GM12865 (cell line): ENCODE results near the gene TAF5L.
A peak's percentile ranks its signal among the peaks of the same experiment; 100 is the strongest.

Experiments
- DNase-seq: peaks from one replicate; pipeline ENCODE4 v3.0.0; 2010; ENCODE audit warnings: low read depth
- H3K4me3 ChIP-seq: 2 replicates; pipeline ENCODE4 v1.5.1; 2011; ENCODE audit warnings: mild to moderate bottlenecking, low read depth, low read length, control low read depth
- TF ChIP-seq, protein P1 (sequence below): IDR thresholded peaks from 2 replicates; pipeline ENCODE4 v1.5.1; 2011; ENCODE audit warnings: low read length, control low read depth, low read depth, inconsistent platforms; ENCODE audit not compliant: insufficient read depth; ENCODE audit errors: missing control alignments

Gene TAF5L

DNA sequence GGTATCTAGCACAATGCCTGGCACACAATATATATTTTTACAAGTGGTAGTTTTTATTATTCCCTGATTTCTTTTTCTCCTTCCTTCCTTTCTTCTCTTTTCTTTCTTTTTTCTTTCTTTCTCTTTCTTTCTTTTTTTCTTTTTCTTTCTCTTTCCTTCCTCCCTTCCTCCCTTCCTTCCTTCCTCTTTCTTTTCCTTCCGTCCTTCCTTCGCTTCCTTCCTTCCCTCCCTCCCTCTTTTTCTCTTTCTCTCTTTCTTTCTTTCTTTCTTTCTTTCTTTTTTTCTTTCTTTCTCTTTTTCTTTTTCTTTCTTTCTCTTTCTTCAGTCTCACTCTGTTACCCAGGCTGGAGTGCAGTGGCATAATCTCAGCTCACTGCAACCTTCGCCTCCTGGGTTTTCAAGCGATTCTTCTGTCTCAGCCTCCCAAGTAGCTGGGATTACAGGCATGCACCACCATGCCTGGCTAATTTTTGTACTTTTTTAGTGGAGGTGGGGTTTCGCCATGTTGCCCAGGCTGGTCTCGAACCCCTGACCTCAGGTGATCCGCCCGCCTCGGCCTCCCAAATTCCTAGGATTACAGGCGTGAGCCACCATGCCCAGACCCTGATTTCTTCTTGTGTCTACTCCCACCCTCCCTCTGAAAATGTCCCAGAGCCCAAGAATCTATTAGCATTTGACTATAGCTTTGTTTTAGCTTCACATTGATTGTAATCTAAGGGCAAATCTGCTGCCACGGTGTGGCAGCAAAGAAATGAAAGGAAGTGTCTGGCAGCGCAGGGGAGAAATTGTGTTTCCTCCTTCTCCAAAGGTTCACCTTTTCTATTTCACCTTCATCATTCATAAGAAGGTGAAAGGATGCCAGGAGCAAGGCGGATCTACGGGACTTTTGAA is 47.5 kb downstream of the TAF5L start:
- H3K4me3 ChIP-seq: peak overlapping the region; percentile 16; the same call in 1 of the 2 replicates
- TF ChIP-seq, protein P1, sequence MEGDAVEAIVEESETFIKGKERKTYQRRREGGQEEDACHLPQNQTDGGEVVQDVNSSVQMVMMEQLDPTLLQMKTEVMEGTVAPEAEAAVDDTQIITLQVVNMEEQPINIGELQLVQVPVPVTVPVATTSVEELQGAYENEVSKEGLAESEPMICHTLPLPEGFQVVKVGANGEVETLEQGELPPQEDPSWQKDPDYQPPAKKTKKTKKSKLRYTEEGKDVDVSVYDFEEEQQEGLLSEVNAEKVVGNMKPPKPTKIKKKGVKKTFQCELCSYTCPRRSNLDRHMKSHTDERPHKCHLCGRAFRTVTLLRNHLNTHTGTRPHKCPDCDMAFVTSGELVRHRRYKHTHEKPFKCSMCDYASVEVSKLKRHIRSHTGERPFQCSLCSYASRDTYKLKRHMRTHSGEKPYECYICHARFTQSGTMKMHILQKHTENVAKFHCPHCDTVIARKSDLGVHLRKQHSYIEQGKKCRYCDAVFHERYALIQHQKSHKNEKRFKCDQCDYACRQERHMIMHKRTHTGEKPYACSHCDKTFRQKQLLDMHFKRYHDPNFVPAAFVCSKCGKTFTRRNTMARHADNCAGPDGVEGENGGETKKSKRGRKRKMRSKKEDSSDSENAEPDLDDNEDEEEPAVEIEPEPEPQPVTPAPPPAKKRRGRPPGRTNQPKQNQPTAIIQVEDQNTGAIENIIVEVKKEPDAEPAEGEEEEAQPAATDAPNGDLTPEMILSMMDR: no peak
- no peak for DNase-seq

DNA sequence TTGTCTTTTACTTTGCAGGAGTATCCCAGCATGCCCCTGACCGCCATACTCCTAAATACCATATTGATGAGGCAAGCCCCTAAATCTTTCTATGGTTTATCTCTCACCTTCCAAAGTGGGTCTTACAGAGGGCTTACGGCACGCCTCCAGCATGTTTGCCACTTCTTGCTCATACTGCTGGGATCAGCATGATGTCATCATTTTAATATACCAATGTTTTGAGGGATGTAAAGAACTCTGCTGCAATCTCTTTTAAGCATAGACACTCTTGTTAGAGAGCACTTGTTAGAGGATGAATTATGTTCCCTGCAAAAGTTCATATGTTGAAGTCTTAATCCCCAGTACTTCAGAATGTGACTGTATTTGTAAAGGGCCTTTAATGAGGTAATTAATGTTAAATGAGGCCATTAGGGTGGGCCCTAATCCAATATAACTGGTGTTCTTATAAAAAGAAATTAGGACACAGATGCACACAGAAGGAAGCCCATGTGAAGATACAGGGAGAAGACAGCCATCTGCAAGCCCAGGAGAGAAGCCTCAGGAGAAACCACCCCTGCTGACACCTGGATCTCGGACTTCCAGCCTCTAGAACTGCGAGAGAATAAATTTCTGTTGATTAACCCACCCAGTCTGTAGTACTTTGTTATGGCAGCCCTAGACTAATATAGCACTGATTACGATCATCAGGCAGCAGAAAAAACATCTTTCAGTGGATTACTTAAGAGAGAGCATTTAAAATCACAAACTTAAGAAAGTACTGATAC is 51.1 kb downstream of the TAF5L start:
- H3K4me3 ChIP-seq: no peak overlapping the region
- TF ChIP-seq, protein P1: no peak
- no peak for DNase-seq

DNA sequence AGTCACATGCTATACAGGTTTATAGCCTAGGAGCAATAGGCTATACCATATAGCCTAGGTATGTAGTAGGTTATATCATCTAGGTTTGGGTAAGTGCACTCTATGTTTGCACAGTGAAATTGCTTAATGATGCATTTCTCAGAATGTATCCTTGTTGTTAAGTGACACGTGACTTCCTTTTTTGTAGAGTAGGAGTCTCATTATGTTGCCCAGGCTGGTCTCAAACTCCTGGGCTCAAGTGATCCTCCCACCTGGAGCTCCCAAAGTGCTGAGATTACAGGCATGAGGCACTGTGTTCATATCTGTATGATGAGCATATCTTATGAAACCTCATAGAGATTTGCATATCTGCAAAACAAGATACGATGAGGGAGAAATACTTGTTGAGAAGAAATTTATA is 53.6 kb downstream of the TAF5L start:
- TF ChIP-seq, protein P1: no peak
- DNase-seq: no peak
- no peak overlapping the region for H3K4me3 ChIP-seq

DNA sequence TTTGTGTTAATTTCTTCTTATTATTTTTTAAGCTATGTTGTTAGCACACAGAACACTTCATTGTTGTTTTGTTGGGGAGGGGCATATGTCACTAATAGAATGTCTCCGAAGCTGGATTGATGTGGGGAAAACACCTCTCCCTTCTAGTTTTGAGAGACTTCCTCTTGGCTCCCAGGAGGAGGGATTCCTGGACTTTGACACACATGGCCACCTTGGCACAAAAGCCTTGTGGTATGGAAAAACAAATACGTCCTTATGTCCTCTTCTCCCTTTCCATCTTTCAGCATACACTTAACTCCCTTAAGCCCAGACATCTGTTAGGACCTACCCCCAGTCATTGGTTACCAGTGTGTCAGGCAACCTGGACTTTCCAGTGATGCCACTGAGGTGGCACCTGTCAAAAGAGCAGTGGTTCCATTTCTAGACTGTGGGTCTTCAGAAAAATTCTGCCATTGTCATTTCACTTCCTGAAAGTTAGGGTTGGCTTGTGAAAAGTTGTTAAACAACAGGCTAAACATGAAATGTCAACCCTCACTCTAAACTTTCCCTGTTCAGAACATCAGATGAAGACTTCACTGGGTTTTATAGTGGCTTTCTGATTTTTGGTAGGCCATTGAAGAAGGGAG is 54.9 kb downstream of the TAF5L start:
- no peak overlapping the region for H3K4me3 ChIP-seq
- DNase-seq: peak; percentile 32
- TF ChIP-seq, protein P1: no peak

DNA sequence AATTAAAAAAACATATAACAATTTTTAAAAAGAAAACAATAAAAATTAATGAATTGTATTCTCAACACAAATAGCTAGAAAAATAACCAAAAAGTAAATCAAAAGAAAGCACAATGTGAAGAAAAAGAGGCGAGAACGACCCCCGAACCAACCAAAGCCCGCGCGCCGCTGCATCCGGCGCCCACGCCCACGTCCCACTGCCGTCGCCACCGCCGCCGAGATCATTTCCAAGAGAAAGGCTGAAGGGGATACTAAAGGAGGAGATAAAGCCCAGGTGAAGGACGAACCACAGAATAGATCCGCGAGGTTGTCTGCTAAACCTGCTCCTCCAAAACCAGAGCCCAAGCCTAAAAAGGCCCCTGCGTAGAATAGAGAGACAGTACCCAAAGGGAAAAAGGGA is 55.6 kb downstream of the TAF5L start:
- TF ChIP-seq, protein P1: no peak
- H3K4me3 ChIP-seq: no peak overlapping the region
- DNase-seq: no peak

DNA sequence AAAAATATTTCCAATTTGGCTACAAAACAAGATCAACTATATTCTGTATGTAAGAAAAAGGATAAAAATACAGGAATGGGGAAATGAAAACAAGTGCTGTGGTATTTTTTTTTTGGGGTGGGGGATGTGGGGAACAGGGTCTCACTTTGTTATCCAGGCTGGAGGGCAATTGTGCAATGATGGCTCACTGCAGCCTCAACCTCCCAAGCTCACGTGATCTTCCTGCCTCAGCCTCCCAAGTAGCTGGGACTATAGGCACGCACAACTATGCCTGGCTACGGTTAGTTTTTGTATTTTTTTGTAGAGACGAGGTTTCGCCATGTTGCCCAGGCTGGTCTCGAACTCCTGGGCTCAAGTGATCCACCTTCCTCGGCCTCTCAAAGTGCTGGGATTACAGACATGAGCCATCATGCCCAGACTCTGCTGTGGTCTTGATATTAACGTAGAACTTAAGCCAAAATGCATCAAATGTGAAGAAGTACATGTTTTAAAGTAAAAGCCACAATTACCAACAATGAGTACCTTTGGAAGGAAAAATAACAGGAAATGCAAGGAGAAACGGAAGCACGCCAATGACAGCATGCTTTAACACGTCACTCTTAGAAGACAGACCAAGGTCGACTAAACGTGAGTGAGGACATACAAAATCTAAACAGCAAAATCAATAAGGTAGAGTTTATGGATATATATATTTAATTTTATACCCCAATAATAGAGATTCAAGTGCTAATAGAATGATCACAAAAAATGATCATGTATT is 58.6 kb downstream of the TAF5L start:
- TF ChIP-seq, protein P1: no peak
- DNase-seq: no peak
- no peak overlapping the region for H3K4me3 ChIP-seq
